Tibial nerve (tissue), 4 donors: ENCODE measurements around the gene SLC35F2. TPM values are rescaled to one million over a fixed set of nuclear protein-coding genes. Genes with fewer than 3 reads are reported as not detected.
"Not testable (repeated sequence)": the region's sequence is repeated elsewhere in the genome, so short reads cannot be mapped to it uniquely, and the experiment has no call there.

Experiments
- DNase-seq, 2 donors: peaks; one replicate each; pipeline ENCODE4 v3.0.0-alpha.2; 2019; ENCODE audit warnings: low spot score in 2 of 2
- H3K27ac ChIP-seq, 4 donors: fragments of 200-600 bp; sonication (generic) in 3 of 4; one replicate each; pipeline ENCODE4 v1.5.1; 2017 to 2019; ENCODE audit warnings: mild to moderate bottlenecking in 1 of 4
- H3K27me3 ChIP-seq, 2 donors: fragments of 200-600 bp; sonication (generic) in 1 of 2; one replicate each; pipeline versions ENCODE4 v1.5.1 to v1.6.0; 2017 to 2019
- H3K36me3 ChIP-seq, 3 donors: fragments of 200-600 bp; sonication (generic); one replicate each; pipeline ENCODE4 v1.5.1; 2018 to 2019
- H3K4me1 ChIP-seq, 4 donors: fragments of 200-600 bp; sonication (generic) in 3 of 4; one replicate each; pipeline ENCODE4 v1.5.1; 2017 to 2019
- H3K4me3 ChIP-seq, 4 donors: fragments of 200-600 bp; sonication (generic) in 3 of 4; one replicate each; pipeline ENCODE4 v1.5.1; 2017 to 2019; ENCODE audit warnings: mild to moderate bottlenecking in 1 of 4, moderate library complexity in 1 of 4
- H3K9me3 ChIP-seq, 4 donors: fragments of 200-600 bp; sonication (generic) in 3 of 4; one replicate each; pipeline ENCODE4 v1.5.1; 2017 to 2019
- CTCF ChIP-seq, 5 experiments: fragments of 200-600 bp in 3 of 5; fragments of 450-650 bp in 2 of 5; sonication (generic) in 3 of 5; IDR thresholded peaks; one replicate each; pipeline ENCODE4 v1.5.1; 2016 to 2019; ENCODE audit warnings: antibody characterized with exemption in 5 of 5, mild to moderate bottlenecking in 3 of 5, moderate library complexity in 2 of 5
- EP300 ChIP-seq, 2 donors: sonication (generic); formaldehyde crosslinking; IDR thresholded peaks; one replicate each; pipeline ENCODE4 v1.6.1; 2017; ENCODE audit warnings: antibody characterized with exemption in 2 of 2, mild to moderate bottlenecking in 1 of 2
- POLR2A ChIP-seq, 2 donors: fragments of 450-650 bp; IDR thresholded peaks; one replicate each; pipeline ENCODE4 v1.6.1; 2017; ENCODE audit warnings: antibody characterized with exemption in 2 of 2, mild to moderate bottlenecking in 2 of 2, moderate library complexity in 2 of 2
- WGBS, 2 donors: methylation state at CpG; one replicate each; pipeline ENCODE4 v1.1.5; 2018; 5-methylcytosine and 5-hydroxymethylcytosine counted together
- total RNA-seq, 4 donors: library from RNA; depleted of rRNA; stranded (reverse); fragments of >200 nt; gene quantifications; one replicate each; pipeline ENCODE4 v1.1.0, GENCODE V29; 2016

Gene SLC35F2
- total RNA-seq, 4 donors from 2014 or later: 3.7 to 15.5 (median 5.6) TPM

GRCh38 chr11:107876141-107876540 lies 17.6 kb upstream of the SLC35F2 start:
- DNase-seq: no peak
- Histone ChIP-seq H3K36me3 (no peaks in the 10 kb centered on the region), H3K27me3 (no peaks in the 10 kb centered on the region), H3K4me1 (no peaks in the 10 kb centered on the region), H3K4me3 (no peak overlapping the region), H3K9me3 (peaks cover 0 to 13% (median 0%) of the 10 kb centered on the region in 4 donors), H3K27ac (no peak overlapping the region)
- TF ChIP-seq EP300 (IDR thresholded peaks at IDR 0.05): no peak
- no peak for TF ChIP-seq POLR2A (IDR thresholded peaks at IDR 0.05)
- TF ChIP-seq CTCF (IDR thresholded peaks at IDR 0.05): no peak
- WGBS, 2 donors: 77 to 90% methylated on average over 2 of the region's 2 CpGs

GRCh38 chr11:107864591-107864990 lies 6.0 kb upstream of the SLC35F2 start:
- WGBS, 2 donors: 47 to 48% methylated on average over 4 of the region's 4 CpGs
- H3K9me3 ChIP-seq: no peaks in the 10 kb centered on the region
- no peak for DNase-seq

GRCh38 chr11:107860688-107861087 lies 2.1 kb upstream of the SLC35F2 start:
- DNase-seq: no peak
- 67 to 70% methylated on average over 2 of the region's 2 CpGs for WGBS, 2 donors

More at GRCh38 chr11:107864591-107864990, 6.0 kb upstream of the SLC35F2 start:
- TF ChIP-seq POLR2A (IDR thresholded peaks at IDR 0.05) (no peak), CTCF (IDR thresholded peaks at IDR 0.05) (no peak), EP300 (IDR thresholded peaks at IDR 0.05) (no peak)
- no peak overlapping the region for H3K4me3 ChIP-seq
- H3K4me1 ChIP-seq: peaks cover 0 to 6% (median 2%) of the 10 kb centered on the region in 4 donors
- no peak overlapping the region for H3K27ac ChIP-seq
- peaks cover 0 to 7% of the 10 kb centered on the region in 2 donors for H3K27me3 ChIP-seq
- H3K36me3 ChIP-seq: no peaks in the 10 kb centered on the region

GRCh38 chr11:107860240-107860620 lies 1.6 kb upstream of the SLC35F2 start:
- Histone ChIP-seq H3K27me3 (peaks cover 0 to 21% of the 10 kb centered on the region in 2 donors), H3K4me1 (peaks cover 0 to 30% (median 12%) of the 10 kb centered on the region in 4 donors)
- not testable (repeated sequence) for H3K36me3 ChIP-seq, H3K4me3 ChIP-seq, H3K9me3 ChIP-seq, DNase-seq, H3K27ac ChIP-seq
- WGBS, 2 donors: 82 to 84% methylated on average over 15 of the region's 15 CpGs

More at GRCh38 chr11:107860688-107861087, 2.1 kb upstream of the SLC35F2 start:
- peaks cover 0 to 21% of the 10 kb centered on the region in 2 donors for H3K27me3 ChIP-seq
- TF ChIP-seq POLR2A (IDR thresholded peaks at IDR 0.05): no peak
- no peak for TF ChIP-seq EP300 (IDR thresholded peaks at IDR 0.05)
- TF ChIP-seq CTCF (IDR thresholded peaks at IDR 0.05): no peak
- H3K4me3 ChIP-seq: no peak overlapping the region
- peaks cover 0 to 30% (median 12%) of the 10 kb centered on the region in 4 donors for H3K4me1 ChIP-seq
- H3K36me3 ChIP-seq: no peaks in the 10 kb centered on the region
- no peak overlapping the region for H3K27ac ChIP-seq
- no peaks in the 10 kb centered on the region for H3K9me3 ChIP-seq

GRCh38 chr11:107859459-107860239 lies 1.1 kb upstream of the SLC35F2 start:
- no peak overlapping the region for H3K27ac ChIP-seq
- H3K4me1 ChIP-seq: peaks cover 0 to 30% (median 12%) of the 10 kb centered on the region in 4 donors
- H3K27me3 ChIP-seq: peaks cover 0 to 21% of the 10 kb centered on the region in 2 donors
- WGBS, 2 donors: 3% methylated on average over 31 of the region's 31 CpGs
- no peaks in the 10 kb centered on the region for H3K36me3 ChIP-seq
- H3K4me3 ChIP-seq: peak overlapping the region; percentile 43 to 72 (median 63)
- TF ChIP-seq POLR2A (IDR thresholded peaks at IDR 0.05): no peak
- TF ChIP-seq EP300 (IDR thresholded peaks at IDR 0.05): no peak
- TF ChIP-seq CTCF (IDR thresholded peaks at IDR 0.05): no peak
- peak in 1 of 2 donors; percentile 25 for DNase-seq
- H3K9me3 ChIP-seq: no peaks in the 10 kb centered on the region
